ENCODE data around the gene PDCD5. TPM values are rescaled to one million over a fixed set of nuclear protein-coding genes. Genes with fewer than 3 reads are reported as not detected.

PDCD5 gene
- total RNA-seq, 4 donors from 2014 or later = 76.7 to 175 (median 106) TPM

- no peaks in the 10 kb centered on the region for H3K27me3 ChIP-seq
- intact Hi-C loops (cut with DNase I; ENCODE audit: low total_unique reads) (no loop called here), in situ Hi-C loops (cut with MboI; ENCODE audit: low pct_ligation_motif_present in 1 of 4, low pct_unique_long_range_greater_than_20kb in 1 of 4, low sequenced_read_pairs in 3 of 4) (no loop called here)
- H3K4me3 ChIP-seq = no peak overlapping the region
- H3K36me3 ChIP-seq = peaks cover 0 to 72% (median 28%) of the 10 kb centered on the region in 4 donors
- TF ChIP-seq POLR2AphosphoS5 (IDR thresholded peaks at IDR 0.05) (no peak), EP300 (IDR thresholded peaks at IDR 0.05; ENCODE audit: low read depth) (no peak), CTCF (IDR thresholded peaks at IDR 0.05) (no peak), POLR2A (IDR thresholded peaks at IDR 0.05) (no peak)
- no peak for DNase-seq
- H3K27ac ChIP-seq = no peak overlapping the region
- 86 to 100% methylated on average over 1 to 6 of the region's 6 CpGs for WGBS, 2 donors (ENCODE audit: low coverage in 1 of 2)
- no peaks in the 10 kb centered on the region for H3K9me3 ChIP-seq
- no peaks in the 10 kb centered on the region for H3K4me1 ChIP-seq
Observed at GRCh38 chr19:32624410-32624809, 43.4 kb downstream of the PDCD5 start.

- in situ Hi-C loops (cut with MboI; ENCODE audit: low pct_ligation_motif_present in 1 of 4, low pct_unique_long_range_greater_than_20kb in 1 of 4, low sequenced_read_pairs in 3 of 4) = no loop called here
- TF ChIP-seq EP300 (IDR thresholded peaks at IDR 0.05; ENCODE audit: low read depth) (no peak), POLR2AphosphoS5 (IDR thresholded peaks at IDR 0.05) (no peak), POLR2A (IDR thresholded peaks at IDR 0.05) (no peak), CTCF (IDR thresholded peaks at IDR 0.05) (no peak)
- intact Hi-C loops (cut with DNase I; ENCODE audit: low total_unique reads) = no loop called here
- 97 to 100% methylated on average over 4 of the region's 4 CpGs for WGBS, 2 donors (ENCODE audit: low coverage in 1 of 2)
- Histone ChIP-seq H3K4me3 (no peak overlapping the region), H3K27me3 (no peaks in the 10 kb centered on the region), H3K9me3 (no peaks in the 10 kb centered on the region), H3K27ac (no peak overlapping the region), H3K4me1 (no peaks in the 10 kb centered on the region), H3K36me3 (peaks cover 0 to 67% (median 26%) of the 10 kb centered on the region in 4 donors)
- no peak for DNase-seq
Observed at GRCh38 chr19:32626969-32627368, 46.0 kb downstream of the PDCD5 start.

- WGBS, 2 donors (ENCODE audit: low coverage in 1 of 2) = 87% methylated on average over 15 of the region's 15 CpGs; no CpG with 5 or more reads in 1 of the 2 donors
- intact Hi-C loops (cut with DNase I; ENCODE audit: low total_unique reads) = no loop called here
- no peak for DNase-seq
- H3K4me3 ChIP-seq = no peak overlapping the region
- peaks cover 0 to 58% (median 23%) of the 10 kb centered on the region in 4 donors for H3K36me3 ChIP-seq
- no peaks in the 10 kb centered on the region for H3K4me1 ChIP-seq
- no peak overlapping the region for H3K27ac ChIP-seq
- no peak for TF ChIP-seq POLR2A (IDR thresholded peaks at IDR 0.05)
- no peak for TF ChIP-seq POLR2AphosphoS5 (IDR thresholded peaks at IDR 0.05)
- TF ChIP-seq EP300 (IDR thresholded peaks at IDR 0.05; ENCODE audit: low read depth) = no peak
- no peak for TF ChIP-seq CTCF (IDR thresholded peaks at IDR 0.05)
- in situ Hi-C loops (cut with MboI; ENCODE audit: low pct_ligation_motif_present in 1 of 4, low pct_unique_long_range_greater_than_20kb in 1 of 4, low sequenced_read_pairs in 3 of 4) = no loop called here
- H3K27me3 ChIP-seq = no peaks in the 10 kb centered on the region
- no peaks in the 10 kb centered on the region for H3K9me3 ChIP-seq
Observed at GRCh38 chr19:32627714-32628270, 46.8 kb downstream of the PDCD5 start.

GRCh38 chr19:32630338-32630737 lies 49.3 kb downstream of the PDCD5 start:
- Histone ChIP-seq H3K9me3 (no peaks in the 10 kb centered on the region), H3K4me3 (no peak overlapping the region), H3K4me1 (no peaks in the 10 kb centered on the region), H3K27me3 (no peaks in the 10 kb centered on the region), H3K36me3 (peaks cover 0 to 46% (median 18%) of the 10 kb centered on the region in 4 donors), H3K27ac (no peak overlapping the region)
- DNase-seq = no peak
- WGBS, 2 donors (ENCODE audit: low coverage in 1 of 2) = 92% methylated on average over 11 of the region's 14 CpGs; no CpG with 5 or more reads in 1 of the 2 donors
- intact Hi-C loops (cut with DNase I; ENCODE audit: low total_unique reads) (no loop called here), in situ Hi-C loops (cut with MboI; ENCODE audit: low pct_ligation_motif_present in 1 of 4, low pct_unique_long_range_greater_than_20kb in 1 of 4, low sequenced_read_pairs in 3 of 4) (no loop called here)
- TF ChIP-seq POLR2A (IDR thresholded peaks at IDR 0.05) = no peak
- no peak for TF ChIP-seq POLR2AphosphoS5 (IDR thresholded peaks at IDR 0.05)

GRCh38 chr19:32631381-32631780 lies 50.4 kb downstream of the PDCD5 start:
- Histone ChIP-seq H3K36me3 (peaks cover 0 to 36% (median 13%) of the 10 kb centered on the region in 4 donors), H3K4me3 (no peak overlapping the region), H3K9me3 (no peaks in the 10 kb centered on the region), H3K27ac (no peak overlapping the region), H3K27me3 (no peaks in the 10 kb centered on the region), H3K4me1 (no peaks in the 10 kb centered on the region)
- intact Hi-C loops (cut with DNase I; ENCODE audit: low total_unique reads) (no loop called here), in situ Hi-C loops (cut with MboI; ENCODE audit: low pct_ligation_motif_present in 1 of 4, low pct_unique_long_range_greater_than_20kb in 1 of 4, low sequenced_read_pairs in 3 of 4) (no loop called here)
- no peak for TF ChIP-seq EP300 (IDR thresholded peaks at IDR 0.05; ENCODE audit: low read depth)
- WGBS, 2 donors (ENCODE audit: low coverage in 1 of 2) = 93% methylated on average over 15 of the region's 15 CpGs; no CpG with 5 or more reads in 1 of the 2 donors
- DNase-seq = no peak

Small RNAs within 50 kb of the gene (small RNA-seq; reads per million reads assigned to genes)
- 0 reads per million in 4 donors for gene SNORA68B

Other genes starting within 250 kb of the PDCD5 start
- 10 to 100 TPM; 20.3 to 30.0 (median 22.5) TPM for gene ZNF507, start 235.6 kb upstream of the PDCD5 start, total RNA-seq
- 10 to 100 TPM; 15.6 to 48.6 (median 20.2) TPM for gene DPY19L3, start 175.4 kb upstream of the PDCD5 start, total RNA-seq
- 10 to 100 TPM; 14.7 to 44.3 (median 34.6) TPM for gene ANKRD27, start 94.0 kb downstream of the PDCD5 start, total RNA-seq
- gene RGS9BP, start 94.7 kb downstream of the PDCD5 start, total RNA-seq = under 1 TPM in 3 of 4 donors, not detected in 1; 0.14 to 0.60 (median 0.16) TPM
- gene NUDT19, start 110.6 kb downstream of the PDCD5 start, total RNA-seq = 10 to 100 TPM in 3 of 4 donors, 1 to 10 TPM in 1; 4.2 to 15.2 (median 12.8) TPM
- under 1 TPM in 1 of 4 donors, not detected in 3; 0.48 TPM for gene TDRD12, start 138.6 kb downstream of the PDCD5 start, total RNA-seq